NT2/D1 (cell line): ENCODE results near the gene NAV2.

Experiments used
- YY1 ChIP-seq: IDR thresholded peaks from 2 replicates; pipeline ENCODE4 v1.6.1; 2011; ENCODE audit not compliant: insufficient read length, insufficient read depth
- ZNF274 ChIP-seq: IDR thresholded peaks from 2 replicates; pipeline ENCODE4 v1.6.1; 2011; ENCODE audit warnings: mild to moderate bottlenecking, low read depth, low read length

DNA sequence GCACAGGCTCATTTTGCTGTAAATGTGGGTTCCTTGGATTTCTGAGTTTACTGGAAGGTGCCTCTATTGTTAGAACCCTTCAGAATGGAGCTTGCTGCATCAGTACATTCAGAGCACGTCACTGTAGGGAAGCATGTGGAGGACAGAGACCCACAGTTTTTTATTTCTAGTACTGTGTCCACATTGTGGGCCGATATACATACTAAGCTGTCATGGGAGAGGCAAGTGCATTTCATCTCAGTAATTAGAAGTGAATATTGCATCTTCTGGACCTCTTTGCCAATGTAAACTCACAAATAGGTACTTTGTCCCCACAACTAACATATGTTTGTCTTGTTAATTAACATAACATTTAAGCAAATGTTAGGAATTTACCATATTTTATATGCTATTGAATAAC, 139.7 kb downstream of the NAV2 start:
- TF ChIP-seq ZNF274 (no peak), YY1 (no peak)
